Endodermal cell (in vitro differentiated cells): ENCODE results near the gene SPIN1. TPM values are rescaled to one million over a fixed set of nuclear protein-coding genes. Genes with fewer than 3 reads are reported as not detected.

Experiments
- DNase-seq: peaks from one replicate; pipeline ENCODE4 v3.0.0-alpha.2; 2017
- H3K27ac ChIP-seq: 2 replicates; pipeline ENCODE4 v1.5.1; 2013; ENCODE audit warnings: mild to moderate bottlenecking, low read depth, low read length, moderate library complexity
- H3K27me3 ChIP-seq: 2 replicates; pipeline ENCODE4 v1.6.1; 2013; ENCODE audit warnings: mild to moderate bottlenecking, low read length, moderate library complexity; ENCODE audit not compliant: insufficient read depth, control insufficient read depth, poor library complexity, severe bottlenecking
- H3K36me3 ChIP-seq: 2 replicates; pipeline ENCODE4 v1.7.0; 2013; ENCODE audit warnings: mild to moderate bottlenecking, low read length, moderate library complexity; ENCODE audit not compliant: control insufficient read depth, insufficient read depth
- H3K4me1 ChIP-seq: one replicate; pipeline ENCODE4 v1.7.0; 2013; ENCODE audit warnings: low read length; ENCODE audit not compliant: control insufficient read depth, insufficient read depth
- H3K4me3 ChIP-seq: 2 replicates; pipeline ENCODE4 v1.5.1; 2013; ENCODE audit warnings: mild to moderate bottlenecking, low read length, moderate library complexity
- H3K9ac ChIP-seq: 2 replicates; pipeline ENCODE4 v1.6.1; 2013; ENCODE audit warnings: mild to moderate bottlenecking, low read length, moderate library complexity; ENCODE audit not compliant: poor library complexity, severe bottlenecking; ENCODE audit errors: extremely low read depth
- H3K9me3 ChIP-seq: 2 replicates; pipeline ENCODE4 v1.6.1; 2013; ENCODE audit warnings: mild to moderate bottlenecking, low read length, moderate library complexity; ENCODE audit not compliant: control insufficient read depth
- H3K27ac Mint-ChIP-seq: 2 replicates; pipeline ENCODE4 v1.8.0; 2020; ENCODE audit warnings: mixed read lengths
- H3K27me3 Mint-ChIP-seq: 2 replicates; pipeline ENCODE4 v1.8.0; 2021; ENCODE audit warnings: mild to moderate bottlenecking, mixed read lengths; ENCODE audit not compliant: insufficient read depth
- H3K36me3 Mint-ChIP-seq: 2 replicates; pipeline ENCODE4 v1.8.0; 2020; ENCODE audit warnings: low read depth, mixed read lengths
- H3K4me1 Mint-ChIP-seq: 2 replicates; pipeline ENCODE4 v1.8.0; 2020; ENCODE audit warnings: mixed read lengths
- H3K4me3 Mint-ChIP-seq: 2 replicates; pipeline ENCODE4 v1.8.0; 2020; ENCODE audit warnings: mild to moderate bottlenecking, moderate library complexity, mixed read lengths
- H3K9me3 Mint-ChIP-seq: 2 replicates; pipeline ENCODE4 v1.8.0; 2020; ENCODE audit warnings: mild to moderate bottlenecking, mixed read lengths
- CTCF ChIP-seq: fragments of 200-600 bp; sonication (generic); conservative IDR thresholded peaks from 2 replicates; pipeline ENCODE4 v1.5.0; 2021; ENCODE audit warnings: antibody characterized with exemption, mild to moderate bottlenecking
- WGBS, 2 experiments: methylation state at CpG; one replicate each; pipeline versions ENCODE4 v1.1.5 to v1.1.7; 2013; ENCODE audit warnings: missing lambda C conversion rate in 2 of 2, mixed read lengths in 1 of 2; ENCODE audit not compliant: insufficient coverage in 1 of 2, insufficient read length in 1 of 2; 5-methylcytosine and 5-hydroxymethylcytosine counted together
- total RNA-seq, 2 donors: library from RNA; stranded (reverse); fragmentation: NEBNext Ultra II Directional in 1 of 2; extraction: Animal tissue kit (Norgen Biotek cat#: 25700) in 1 of 2; gene quantifications; 2 replicates in 1 of 2; 3 replicates in 1 of 2; pipeline ENCODE4 v1.2.1, GENCODE V29; 2021

The SPIN1 gene
- total RNA-seq, 2 donors from 2014 or later = 117 to 129 TPM

- no peak for TF ChIP-seq CTCF
- Histone ChIP-seq H3K27ac (no peak overlapping the region), H3K4me3 (no peak overlapping the region), H3K36me3 (peaks cover 32% of the 10 kb centered on the region), H3K9ac (no peak overlapping the region), H3K4me1 (no peaks in the 10 kb centered on the region), H3K27me3 (no peaks in the 10 kb centered on the region), H3K9me3 (no peaks in the 10 kb centered on the region)
- DNase-seq = no peak
- Mint-ChIP-seq H3K27me3 (no peaks in the 10 kb centered on the region), H3K4me3 (no peak overlapping the region), H3K27ac (peak overlapping the region; percentile 11), H3K36me3 (peaks cover 23% of the 10 kb centered on the region), H3K9me3 (no peaks in the 10 kb centered on the region), H3K4me1 (peaks cover 3% of the 10 kb centered on the region)
- 86% methylated on average over 2 to 3 of the region's 3 CpGs for WGBS, 2 experiments
Measured at GRCh38 chr9:88399966-88400365, 11.7 kb downstream of the SPIN1 start.

GRCh38 chr9:88403340-88403739, 15.1 kb downstream of the SPIN1 start:
- Mint-ChIP-seq H3K4me3 (no peak overlapping the region), H3K27ac (no peak overlapping the region), H3K27me3 (no peaks in the 10 kb centered on the region), H3K36me3 (peaks cover 15% of the 10 kb centered on the region), H3K4me1 (peaks cover 3% of the 10 kb centered on the region), H3K9me3 (no peaks in the 10 kb centered on the region)
- 96% methylated on average over 3 to 4 of the region's 4 CpGs for WGBS, 2 experiments
- no peaks in the 10 kb centered on the region for H3K27me3 ChIP-seq
- H3K9ac ChIP-seq = no peak overlapping the region
- H3K9me3 ChIP-seq = no peaks in the 10 kb centered on the region
- H3K4me1 ChIP-seq = no peaks in the 10 kb centered on the region
- DNase-seq = no peak
- peaks cover 32% of the 10 kb centered on the region for H3K36me3 ChIP-seq
- H3K4me3 ChIP-seq = no peak overlapping the region
- no peak overlapping the region for H3K27ac ChIP-seq
- TF ChIP-seq CTCF = no peak

GRCh38 chr9:88406051-88406450, 17.8 kb downstream of the SPIN1 start:
- peaks cover 3% of the 10 kb centered on the region for H3K9me3 Mint-ChIP-seq

More at GRCh38 chr9:88406051-88406450, 17.8 kb downstream of the SPIN1 start:
- WGBS, 2 experiments = 96% methylated on average over 7 of the region's 7 CpGs; no CpG with 5 or more reads in 1 of the 2 experiments
- Histone ChIP-seq H3K27ac (no peak overlapping the region), H3K36me3 (peaks cover 23% of the 10 kb centered on the region), H3K4me1 (no peaks in the 10 kb centered on the region), H3K4me3 (no peak overlapping the region), H3K9me3 (peaks cover under 1% of the 10 kb centered on the region), H3K9ac (no peak overlapping the region), H3K27me3 (no peaks in the 10 kb centered on the region)
- Mint-ChIP-seq H3K4me3 (no peak overlapping the region), H3K27me3 (no peaks in the 10 kb centered on the region), H3K4me1 (no peaks in the 10 kb centered on the region), H3K36me3 (peaks cover 21% of the 10 kb centered on the region), H3K27ac (no peak overlapping the region)
- no peak for TF ChIP-seq CTCF
- DNase-seq = no peak
